Fibroblast of mammary gland (primary cell): ENCODE measurements around the gene FAM151A.

Experiments used
- DNase-seq: peaks from one replicate; pipeline ENCODE4 v3.0.0-alpha.2; 2010; ENCODE audit warnings: low read depth
- H3K4me3 ChIP-seq: 2 replicates; pipeline ENCODE4 v1.5.1; 2011; ENCODE audit warnings: low read depth, mild to moderate bottlenecking, low read length, moderate library complexity; ENCODE audit not compliant: control insufficient read depth
- TF ChIP-seq, protein P1 (sequence below): conservative IDR thresholded peaks from 2 replicates; pipeline ENCODE4 v1.5.1; 2011; ENCODE audit warnings: low read depth, low read length, inconsistent platforms; ENCODE audit not compliant: control insufficient read depth, insufficient read depth

Gene FAM151A

DNA sequence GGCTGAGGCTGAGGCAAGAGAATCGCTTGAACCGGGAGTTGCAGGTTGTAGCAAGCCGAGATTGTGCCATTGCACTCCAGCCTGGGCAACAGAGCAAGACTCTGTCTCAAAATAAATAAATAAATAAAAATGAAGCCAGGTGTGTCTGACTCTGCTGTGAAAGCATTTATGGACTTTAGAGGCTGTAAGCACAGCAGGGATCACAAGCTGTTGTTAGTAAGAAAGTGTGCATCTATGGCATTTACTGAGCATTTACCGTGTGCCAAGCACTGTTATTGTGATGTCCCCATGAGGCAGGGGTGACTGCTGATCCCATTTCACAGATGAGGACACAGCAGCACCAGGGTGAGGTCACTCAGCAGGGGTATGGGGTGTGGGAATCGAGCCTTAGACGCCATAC lies 20.1 kb downstream of the FAM151A start:
- no peak for DNase-seq
- TF ChIP-seq, protein P1, sequence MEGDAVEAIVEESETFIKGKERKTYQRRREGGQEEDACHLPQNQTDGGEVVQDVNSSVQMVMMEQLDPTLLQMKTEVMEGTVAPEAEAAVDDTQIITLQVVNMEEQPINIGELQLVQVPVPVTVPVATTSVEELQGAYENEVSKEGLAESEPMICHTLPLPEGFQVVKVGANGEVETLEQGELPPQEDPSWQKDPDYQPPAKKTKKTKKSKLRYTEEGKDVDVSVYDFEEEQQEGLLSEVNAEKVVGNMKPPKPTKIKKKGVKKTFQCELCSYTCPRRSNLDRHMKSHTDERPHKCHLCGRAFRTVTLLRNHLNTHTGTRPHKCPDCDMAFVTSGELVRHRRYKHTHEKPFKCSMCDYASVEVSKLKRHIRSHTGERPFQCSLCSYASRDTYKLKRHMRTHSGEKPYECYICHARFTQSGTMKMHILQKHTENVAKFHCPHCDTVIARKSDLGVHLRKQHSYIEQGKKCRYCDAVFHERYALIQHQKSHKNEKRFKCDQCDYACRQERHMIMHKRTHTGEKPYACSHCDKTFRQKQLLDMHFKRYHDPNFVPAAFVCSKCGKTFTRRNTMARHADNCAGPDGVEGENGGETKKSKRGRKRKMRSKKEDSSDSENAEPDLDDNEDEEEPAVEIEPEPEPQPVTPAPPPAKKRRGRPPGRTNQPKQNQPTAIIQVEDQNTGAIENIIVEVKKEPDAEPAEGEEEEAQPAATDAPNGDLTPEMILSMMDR, result no peak
- H3K4me3 ChIP-seq, result no peak overlapping the region

DNA sequence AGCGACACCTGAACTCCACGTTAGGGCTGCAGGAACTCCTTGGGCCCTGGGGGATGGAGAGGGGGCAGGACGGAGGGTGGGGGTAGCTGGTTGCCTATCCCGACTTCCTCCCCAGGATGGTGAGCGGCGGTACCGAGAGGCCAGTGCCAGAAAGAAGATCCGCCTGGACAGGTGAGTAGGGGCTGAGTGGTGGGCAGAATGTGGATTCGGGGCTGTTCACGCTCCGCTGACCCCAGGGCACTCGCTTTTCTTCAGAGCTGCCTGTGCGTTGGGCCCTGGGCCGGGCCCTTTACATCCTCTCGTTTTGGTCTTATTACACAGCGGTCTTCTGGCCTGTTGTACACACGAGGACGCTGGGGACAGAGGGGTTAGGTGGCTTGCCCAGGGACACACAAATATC lies 20.8 kb downstream of the FAM151A start:
- DNase-seq, result no peak
- TF ChIP-seq, protein P1, result no peak
- H3K4me3 ChIP-seq, result no peak overlapping the region

DNA sequence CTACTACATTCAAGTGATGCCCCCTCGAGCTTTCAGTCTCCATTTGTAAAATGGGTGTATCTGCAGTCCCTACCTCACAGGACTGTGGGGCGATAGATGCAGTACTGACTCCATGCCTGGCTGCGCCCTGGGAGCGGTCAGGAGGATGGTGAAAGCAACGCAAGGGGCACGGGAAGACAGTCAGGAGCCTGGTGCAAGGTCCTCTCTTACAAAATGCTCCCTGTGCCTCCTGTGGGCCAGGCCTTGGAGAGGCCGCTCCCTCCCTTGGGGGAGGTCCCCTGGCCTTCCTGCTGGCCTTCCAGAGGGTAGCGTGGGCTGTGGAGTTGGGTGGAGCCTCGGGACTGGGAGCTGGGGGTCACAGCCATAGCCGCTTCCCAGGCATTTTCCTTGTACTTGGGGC lies 21.6 kb downstream of the FAM151A start:
- TF ChIP-seq, protein P1, result no peak
- no peak overlapping the region for H3K4me3 ChIP-seq

DNA sequence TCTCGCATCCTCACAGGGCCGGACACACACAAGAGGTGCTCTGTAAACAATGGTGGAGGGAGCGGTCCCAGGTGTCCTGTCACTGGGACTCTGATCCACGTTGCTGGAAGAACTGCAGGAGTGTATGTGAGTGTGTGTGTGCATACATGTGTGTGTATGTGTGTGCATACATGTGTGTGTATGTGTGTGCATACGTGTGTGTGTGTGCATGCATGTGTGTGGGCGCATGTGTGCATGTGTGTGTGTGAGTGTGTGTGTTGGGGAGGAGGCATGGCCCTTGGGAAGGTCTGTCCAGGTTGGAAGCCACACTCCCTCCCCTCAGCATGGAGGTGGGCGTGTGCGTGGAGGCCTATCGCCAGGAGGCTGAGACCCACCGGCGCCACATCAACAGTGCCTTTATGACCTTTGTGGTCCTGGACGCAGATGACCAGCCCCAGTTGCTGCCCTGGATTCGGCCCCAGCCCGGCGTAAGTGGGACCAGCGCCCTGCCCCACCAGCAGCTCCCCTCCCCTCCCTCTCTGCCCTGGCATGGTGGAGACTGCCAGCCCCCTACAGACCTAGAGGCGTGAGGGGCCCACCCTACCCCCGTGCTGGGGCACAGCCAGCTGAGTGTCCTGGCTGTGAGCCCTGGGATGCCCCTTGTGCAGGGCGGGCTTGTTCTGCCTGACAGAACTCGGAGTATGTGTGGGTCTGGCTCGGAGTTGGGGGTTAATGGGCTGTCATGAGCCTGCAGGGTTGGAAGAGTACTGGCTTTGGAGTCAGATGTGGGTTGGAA lies 22.2 kb downstream of the FAM151A start:
- no peak overlapping the region for H3K4me3 ChIP-seq
- DNase-seq, result no peak
- TF ChIP-seq, protein P1, result no peak

More for the DNA sequence above, 21.6 kb downstream of the FAM151A start:
- no peak for DNase-seq

DNA sequence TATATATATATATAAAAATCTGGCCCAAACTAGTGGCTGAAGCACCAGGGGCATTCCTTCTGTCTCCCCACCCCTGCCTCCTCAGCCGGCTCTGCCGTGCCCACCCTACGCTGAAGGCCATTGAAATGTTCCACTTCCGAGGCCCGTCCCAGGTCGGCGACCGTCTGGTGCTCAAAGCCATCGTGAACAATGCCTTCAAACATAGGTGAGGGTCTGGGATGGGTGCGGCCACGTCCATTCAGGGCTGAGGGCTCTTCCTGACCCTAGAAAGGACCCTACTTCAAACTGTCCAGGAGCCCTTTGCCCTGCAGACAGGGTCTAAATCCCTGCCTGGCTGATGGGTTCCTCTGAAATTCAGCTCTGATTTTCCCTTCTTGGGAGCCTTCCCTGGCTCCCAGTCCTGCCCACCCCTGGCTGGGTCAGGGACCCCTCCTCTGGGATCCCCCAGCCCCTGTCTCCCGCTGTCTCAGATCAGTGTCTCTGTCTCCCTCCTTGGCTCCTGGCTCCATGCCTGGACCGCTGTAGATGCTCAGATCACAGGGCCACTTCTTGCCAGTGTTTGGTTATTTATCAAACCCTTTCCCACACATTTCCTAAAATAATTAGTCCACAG lies 24.0 kb downstream of the FAM151A start:
- H3K4me3 ChIP-seq, result no peak overlapping the region
- TF ChIP-seq, protein P1, result no peak
- no peak for DNase-seq

DNA sequence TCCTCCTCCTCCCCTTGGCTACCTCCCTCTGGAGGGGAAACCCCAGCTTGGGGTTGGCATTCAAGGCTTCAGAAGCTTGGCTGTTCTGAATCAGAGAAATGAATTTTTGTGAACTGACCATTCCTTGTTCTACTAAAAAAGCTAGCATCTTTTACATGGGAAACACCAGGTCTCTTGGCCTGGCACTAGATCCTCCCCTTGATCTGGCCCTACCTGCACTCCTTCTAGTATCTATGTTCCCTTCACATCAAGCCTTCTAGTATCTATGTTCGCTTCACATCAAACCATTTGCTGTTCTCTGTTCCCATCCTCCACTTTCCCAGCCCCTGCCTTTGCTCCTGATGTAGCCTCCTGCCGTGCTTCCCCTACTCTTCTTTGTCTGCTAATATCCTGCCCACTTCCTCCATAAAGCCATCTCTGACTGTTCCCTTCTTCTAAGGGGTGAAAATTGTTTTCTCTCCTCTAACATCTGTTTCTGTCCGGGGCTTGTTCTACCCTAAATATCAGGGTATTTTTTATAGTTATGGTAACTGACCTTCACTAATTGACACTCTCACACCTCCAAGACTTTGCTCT lies 25.8 kb downstream of the FAM151A start:
- TF ChIP-seq, protein P1, result no peak
- no peak for DNase-seq

More for the DNA sequence above, 25.8 kb downstream of the FAM151A start:
- H3K4me3 ChIP-seq, result no peak overlapping the region
